Vagina (tissue), 2 donors: Measurements from ENCODE around the gene MS4A10. TPM values are rescaled to one million over a fixed set of nuclear protein-coding genes. Genes with fewer than 3 reads are reported as not detected.
"Not testable (repeated sequence)": the region's sequence is repeated elsewhere in the genome, so short reads cannot be mapped to it uniquely, and the experiment has no call there.

Experiments used
- DNase-seq, 2 donors: peaks; one replicate each; pipeline ENCODE4 v3.0.0-alpha.2; 2017; ENCODE audit errors: extremely low spot score in 2 of 2
- H3K27ac ChIP-seq: fragments of 200-600 bp; sonication (generic); one replicate; pipeline ENCODE4 v1.5.1; 2019
- H3K27me3 ChIP-seq: fragments of 200-600 bp; sonication (generic); one replicate; pipeline ENCODE4 v1.5.1; 2019
- H3K36me3 ChIP-seq, 2 donors: fragments of 200-600 bp; sonication (generic); one replicate each; pipeline ENCODE4 v1.5.1; 2017 to 2019
- H3K4me1 ChIP-seq: fragments of 200-600 bp; sonication (generic); one replicate; pipeline ENCODE4 v1.5.1; 2019
- H3K4me3 ChIP-seq, 2 donors: fragments of 200-600 bp; sonication (generic); 1 replicate in 1 of 2; 2 replicates in 1 of 2; pipeline ENCODE4 v1.5.1; 2016 to 2019
- H3K9me3 ChIP-seq: fragments of 200-600 bp; sonication (generic); one replicate; pipeline ENCODE4 v1.5.1; 2019
- CTCF ChIP-seq, 3 experiments: fragments of 450-650 bp in 2 of 3; fragments of 200-600 bp in 1 of 3; sonication (generic) in 1 of 3; IDR thresholded peaks; one replicate each; pipeline ENCODE4 v1.5.1; 2017 to 2019; ENCODE audit warnings: antibody characterized with exemption in 3 of 3, mild to moderate bottlenecking in 2 of 3, moderate library complexity in 2 of 3
- POLR2A ChIP-seq, 2 donors: fragments of 450-650 bp; IDR thresholded peaks; one replicate each; pipeline ENCODE4 v1.6.1; 2017; ENCODE audit warnings: antibody characterized with exemption in 2 of 2, mild to moderate bottlenecking in 2 of 2, moderate library complexity in 2 of 2
- POLR2AphosphoS5 ChIP-seq, 2 donors: sonication (generic); formaldehyde crosslinking; IDR thresholded peaks; one replicate each; pipeline ENCODE4 v1.9.0; 2017; ENCODE audit warnings: antibody characterized with exemption in 2 of 2, mild to moderate bottlenecking in 2 of 2, low read depth in 1 of 2; ENCODE audit not compliant: insufficient read depth in 1 of 2
- intact Hi-C: fragments of 100-400 bp; cut with DNase I; formaldehyde crosslinking; loops from one replicate; pipeline ENCODE4 v1.15.1; 2023
- total RNA-seq: library from RNA; depleted of rRNA; stranded (reverse); fragments of >200 nt; gene quantifications from one replicate; pipeline ENCODE4 v1.2.3, GENCODE V29; 2016

MS4A10 gene
- total RNA-seq, 1 donor from 2014 or later: not detected

- H3K27ac ChIP-seq: no peak overlapping the region
- intact Hi-C loops: no loop called here
- no peak for DNase-seq
- H3K27me3 ChIP-seq: no peaks in the 10 kb centered on the region
- H3K36me3 ChIP-seq: no peaks in the 10 kb centered on the region
- TF ChIP-seq POLR2A (IDR thresholded peaks at IDR 0.05) (no peak), POLR2AphosphoS5 (IDR thresholded peaks at IDR 0.05; ENCODE audit: insufficient read depth in 1 of 2, low read depth in 1 of 2) (no peak), CTCF (IDR thresholded peaks at IDR 0.05) (no peak)
- no peaks in the 10 kb centered on the region for H3K9me3 ChIP-seq
- H3K4me3 ChIP-seq: no peak overlapping the region
- no peaks in the 10 kb centered on the region for H3K4me1 ChIP-seq
Measured at GRCh38 chr11:60753309-60753708, 31.8 kb upstream of the MS4A10 start.

- H3K36me3 ChIP-seq: no peaks in the 10 kb centered on the region
- H3K4me3 ChIP-seq: no peak overlapping the region
- no peak overlapping the region for H3K27ac ChIP-seq
- DNase-seq: no peak
- no peaks in the 10 kb centered on the region for H3K27me3 ChIP-seq
- TF ChIP-seq POLR2A (IDR thresholded peaks at IDR 0.05) (no peak), POLR2AphosphoS5 (IDR thresholded peaks at IDR 0.05; ENCODE audit: insufficient read depth in 1 of 2, low read depth in 1 of 2) (no peak), CTCF (IDR thresholded peaks at IDR 0.05) (no peak)
- H3K4me1 ChIP-seq: no peaks in the 10 kb centered on the region
- intact Hi-C loops: no loop called here
- no peaks in the 10 kb centered on the region for H3K9me3 ChIP-seq
Measured at GRCh38 chr11:60754887-60755286, 30.2 kb upstream of the MS4A10 start.

- intact Hi-C loops: no loop called here
- no peaks in the 10 kb centered on the region for H3K4me1 ChIP-seq
- no peak within 1 kb of the TSS for H3K27ac ChIP-seq
- H3K4me3 ChIP-seq: no peak within 1 kb of the TSS
- H3K27me3 ChIP-seq: no peaks in the 10 kb centered on the region
- no peak for DNase-seq
- no peaks in the 10 kb centered on the region for H3K36me3 ChIP-seq
- TF ChIP-seq POLR2AphosphoS5 (IDR thresholded peaks at IDR 0.05; ENCODE audit: insufficient read depth in 1 of 2, low read depth in 1 of 2) (no peak), POLR2A (IDR thresholded peaks at IDR 0.05) (no peak), CTCF (IDR thresholded peaks at IDR 0.05) (no peak)
- no peaks in the 10 kb centered on the region for H3K9me3 ChIP-seq
Measured at GRCh38 chr11:60756307-60757032, 28.7 kb upstream of the MS4A10 start, which contains the start of gene MS4A15. Gene MS4A15, plus strand, starts transcription at chr11:60756867. Its CDS starts 6,867 bp downstream, at chr11:60763734.

- no peaks in the 10 kb centered on the region for H3K36me3 ChIP-seq
- H3K27me3 ChIP-seq: no peaks in the 10 kb centered on the region
- intact Hi-C loops: no loop called here
- no peak for DNase-seq
- H3K4me1 ChIP-seq: no peaks in the 10 kb centered on the region
- no peak overlapping the region for H3K27ac ChIP-seq
- TF ChIP-seq CTCF (IDR thresholded peaks at IDR 0.05) (no peak), POLR2A (IDR thresholded peaks at IDR 0.05) (no peak), POLR2AphosphoS5 (IDR thresholded peaks at IDR 0.05; ENCODE audit: insufficient read depth in 1 of 2, low read depth in 1 of 2) (no peak)
- H3K4me3 ChIP-seq: no peak overlapping the region
- no peaks in the 10 kb centered on the region for H3K9me3 ChIP-seq
Measured at GRCh38 chr11:60757231-60757800, 27.8 kb upstream of the MS4A10 start.

GRCh38 chr11:60758671-60759070 lies 26.5 kb upstream of the MS4A10 start:
- intact Hi-C loops, H3K9me3 ChIP-seq, H3K36me3 ChIP-seq, H3K27ac ChIP-seq, DNase-seq, H3K27me3 ChIP-seq, H3K4me1 ChIP-seq, H3K4me3 ChIP-seq: not testable (repeated sequence)

- H3K9me3 ChIP-seq, intact Hi-C loops, H3K36me3 ChIP-seq, H3K4me1 ChIP-seq, DNase-seq, H3K27ac ChIP-seq, H3K4me3 ChIP-seq, H3K27me3 ChIP-seq: not testable (repeated sequence)
Measured at GRCh38 chr11:60759438-60760225, 25.5 kb upstream of the MS4A10 start.
